GM10847 (cell line): Measurements from ENCODE around the gene RBKS.

Source experiments
- POLR2A ChIP-seq: IDR thresholded peaks from 2 replicates; pipeline ENCODE4 v1.6.1; 2011; ENCODE audit not compliant: insufficient read length; ENCODE audit errors: extremely low read depth

Gene RBKS

DNA sequence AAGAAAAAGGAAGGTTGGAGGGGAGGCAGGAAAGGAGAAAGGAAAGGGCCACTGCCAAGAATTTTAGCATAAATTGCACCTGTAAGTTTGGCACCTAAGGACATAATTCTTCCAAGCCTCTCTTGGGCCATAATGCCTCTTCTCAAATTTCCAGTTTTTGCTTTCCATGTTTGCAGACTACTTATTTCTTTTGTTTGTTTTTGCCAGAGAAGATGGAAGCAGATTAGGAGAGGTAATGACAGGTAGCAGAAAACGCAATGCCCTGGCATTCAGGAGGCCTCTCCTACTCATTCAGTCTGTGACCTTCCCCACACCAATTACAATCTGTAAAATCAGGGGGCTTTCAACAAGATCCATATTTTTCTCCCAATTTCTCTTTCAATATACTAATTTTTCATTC is 61.9 kb downstream of the RBKS start:
- no peak for TF ChIP-seq POLR2A

DNA sequence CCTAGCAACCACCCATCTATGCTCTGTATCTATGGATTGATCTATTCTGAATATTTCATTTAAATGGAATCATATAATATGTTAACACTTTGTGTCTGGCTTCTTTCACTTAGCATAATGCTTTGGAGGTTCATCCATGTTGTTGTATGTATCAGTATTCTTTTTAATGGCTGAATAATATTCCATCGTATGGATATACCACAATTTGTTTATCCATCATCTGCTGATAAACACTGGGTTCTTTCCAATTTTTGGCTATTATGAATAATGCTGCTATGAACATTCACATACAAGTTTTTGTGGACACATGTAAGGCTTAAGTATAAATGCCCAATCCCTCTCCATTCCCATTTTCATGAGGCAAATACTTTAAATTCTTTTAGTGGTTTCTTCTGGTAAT is 65.8 kb downstream of the RBKS start:
- no peak for TF ChIP-seq POLR2A

DNA sequence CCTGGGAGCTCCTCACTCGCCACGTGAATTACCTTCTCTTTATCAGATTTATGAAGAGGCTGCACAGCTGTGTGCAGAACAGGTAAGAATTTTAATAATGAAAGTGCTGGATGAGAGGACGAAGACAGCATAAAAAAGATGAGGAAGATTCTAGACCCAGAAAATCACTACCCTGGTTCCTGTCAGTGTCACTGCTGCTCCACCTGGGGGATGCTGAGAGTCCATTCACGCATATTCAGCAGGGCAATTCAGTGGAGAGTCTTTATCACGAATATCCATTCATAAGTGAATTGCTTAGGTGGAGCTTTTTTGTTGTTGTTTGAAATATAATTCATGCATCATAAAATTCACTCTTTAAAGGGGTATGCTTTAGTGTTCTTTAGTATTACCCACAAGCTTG is 66.6 kb downstream of the RBKS start:
- TF ChIP-seq POLR2A, result no peak

- TF ChIP-seq POLR2A, result no peak
Observed at GRCh38 chr2:27823135-27823534, 67.1 kb downstream of the RBKS start.

GRCh38 chr2:27822049-27822448 is 68.1 kb downstream of the RBKS start:
- no peak for TF ChIP-seq POLR2A

DNA sequence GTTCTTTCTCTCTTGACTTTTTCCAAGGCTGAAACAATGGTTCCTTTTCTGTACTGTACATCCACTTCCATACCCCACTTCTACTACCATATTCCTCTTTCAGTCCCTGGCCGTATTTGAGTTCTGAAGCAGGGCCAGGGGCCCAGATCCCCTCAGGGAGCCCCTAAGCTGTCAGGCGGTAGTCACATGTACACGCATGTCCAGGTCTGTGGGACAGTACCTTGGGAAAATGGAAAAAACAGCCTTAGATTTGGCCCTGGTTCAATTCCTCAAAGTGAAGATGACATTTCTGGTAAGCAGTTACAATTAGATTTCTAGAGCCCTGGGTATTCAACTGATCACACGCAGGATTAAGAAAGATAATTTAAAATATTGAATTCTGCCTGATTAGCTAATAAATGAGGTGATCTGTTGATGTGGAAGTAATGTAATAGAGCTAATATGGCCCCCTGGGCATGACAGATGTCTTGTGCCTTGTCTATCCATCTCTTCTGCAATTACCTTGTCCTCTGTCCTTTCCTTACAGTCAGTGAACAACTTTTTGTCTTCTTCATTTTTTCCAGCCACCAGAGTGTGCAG is 74.2 kb downstream of the RBKS start:
- TF ChIP-seq POLR2A, result no peak

- TF ChIP-seq POLR2A, result no peak
Observed at GRCh38 chr2:27814758-27815157, 75.4 kb downstream of the RBKS start.

DNA sequence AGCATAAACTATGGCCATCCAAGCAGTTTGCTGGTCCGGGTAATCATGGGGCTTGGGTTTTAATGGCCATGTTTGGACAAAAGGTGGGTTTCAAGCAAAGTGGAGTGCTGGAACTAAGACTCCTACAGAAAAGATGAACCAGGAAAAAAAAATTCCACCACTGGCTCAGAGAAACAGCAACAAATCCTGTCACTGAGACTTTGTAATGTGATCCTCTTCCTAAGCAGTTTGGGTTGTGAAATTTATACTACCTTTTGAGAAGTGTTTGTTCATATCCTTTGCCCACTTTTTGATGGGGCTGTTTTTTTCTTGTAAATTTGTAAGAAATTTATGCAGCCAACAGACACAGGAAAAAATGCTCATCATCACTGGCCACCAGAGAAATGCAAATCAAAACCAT is 78.4 kb downstream of the RBKS start:
- no peak for TF ChIP-seq POLR2A

DNA sequence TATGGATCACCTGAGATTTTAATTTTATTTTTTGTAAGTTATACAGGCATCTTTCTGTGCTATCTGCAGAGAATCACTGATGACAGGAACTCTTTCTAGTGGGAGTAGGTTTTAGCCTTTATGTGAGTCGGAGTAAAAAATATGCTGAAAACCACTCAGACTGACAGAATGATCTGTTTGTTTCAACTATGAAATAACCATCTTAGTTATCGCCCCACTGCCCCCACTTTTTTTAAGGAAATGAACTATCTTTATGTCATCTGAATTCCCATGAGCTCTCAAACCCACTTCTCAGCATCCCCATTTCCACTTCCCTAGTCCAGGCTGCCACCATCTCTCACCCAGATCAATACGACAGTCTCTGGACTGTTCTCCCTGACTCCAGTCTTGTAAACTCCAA is 79.7 kb downstream of the RBKS start:
- no peak for TF ChIP-seq POLR2A

DNA sequence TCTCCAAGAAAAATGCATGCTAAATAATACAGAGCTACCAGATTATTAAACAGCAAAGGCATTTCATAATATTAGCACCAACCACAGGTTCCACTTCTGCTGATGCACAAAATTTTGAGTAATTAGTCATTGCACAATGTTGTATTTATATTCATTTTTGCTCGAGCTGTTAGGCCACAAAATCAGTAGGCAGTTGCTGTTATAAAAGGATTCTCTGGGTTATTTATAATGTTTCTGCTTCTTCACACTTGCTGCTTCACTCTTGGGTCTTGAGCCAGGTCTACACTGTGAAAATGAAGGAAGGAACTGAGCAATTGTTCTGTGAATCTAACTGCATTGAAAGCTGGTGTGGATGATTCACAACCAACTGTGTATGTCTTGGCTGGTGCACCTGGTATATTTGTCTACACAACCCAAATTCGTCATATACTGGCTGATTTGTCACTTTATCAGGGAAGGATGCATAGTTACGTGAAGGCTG is 80.4 kb downstream of the RBKS start:
- no peak for TF ChIP-seq POLR2A

- no peak for TF ChIP-seq POLR2A
Observed at GRCh38 chr2:27808984-27809383, 81.2 kb downstream of the RBKS start.

- TF ChIP-seq POLR2A, result no peak
Observed at GRCh38 chr2:27808418-27808817, 81.8 kb downstream of the RBKS start.

DNA sequence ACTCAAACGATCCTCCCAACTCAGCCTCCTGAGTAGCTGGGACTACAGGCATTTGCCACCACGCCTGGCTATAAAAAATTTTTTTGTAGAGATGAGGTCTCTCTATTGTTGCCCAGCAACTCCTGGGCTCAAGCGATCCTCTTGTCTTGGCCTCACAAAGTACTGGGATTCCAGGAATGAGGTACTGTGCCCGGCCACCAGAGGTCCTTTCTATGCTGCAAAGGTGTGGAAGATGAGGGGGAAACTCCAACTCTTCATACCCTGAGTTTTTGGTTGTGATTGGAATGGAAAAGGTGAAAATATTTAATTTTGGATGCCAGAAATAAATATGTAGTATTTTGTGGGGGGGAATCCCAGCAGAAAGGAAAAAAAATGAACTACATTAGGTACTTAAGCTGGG is 82.7 kb downstream of the RBKS start:
- TF ChIP-seq POLR2A, result no peak

DNA sequence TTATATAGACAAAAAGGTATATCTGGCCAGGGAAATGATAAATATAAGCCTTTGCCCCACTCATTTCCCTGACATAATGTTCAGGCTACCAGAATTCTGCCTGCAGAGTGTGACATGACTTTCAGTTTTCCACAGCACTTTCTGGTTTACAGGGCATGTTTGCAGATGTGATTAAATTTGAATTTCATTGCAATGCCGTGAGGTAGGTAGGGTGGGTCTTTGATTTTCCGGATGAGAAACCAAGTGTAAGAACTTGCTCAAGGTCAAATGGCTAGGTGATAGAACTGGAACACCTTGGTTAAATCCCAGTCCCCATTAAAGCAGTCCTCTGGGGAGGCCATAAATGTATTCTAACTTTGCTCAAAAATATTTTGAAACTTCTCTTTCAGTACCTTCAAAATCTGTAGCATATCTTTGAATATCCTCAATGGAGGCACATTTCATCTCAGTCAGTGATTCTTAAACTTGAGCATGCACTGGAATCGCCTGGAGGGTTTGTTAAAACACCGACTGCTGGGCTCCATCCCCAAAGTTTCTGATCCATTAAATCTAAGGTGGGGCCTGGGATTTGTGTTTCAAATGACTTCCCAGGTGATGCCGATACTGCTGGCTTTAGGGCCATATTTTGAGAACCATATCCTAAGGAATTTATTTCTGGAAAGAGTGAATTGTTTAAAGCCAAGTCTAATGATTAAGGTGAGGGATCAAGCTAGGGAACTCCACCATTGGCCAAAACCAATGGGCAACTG is 83.7 kb downstream of the RBKS start:
- TF ChIP-seq POLR2A, result no peak

DNA sequence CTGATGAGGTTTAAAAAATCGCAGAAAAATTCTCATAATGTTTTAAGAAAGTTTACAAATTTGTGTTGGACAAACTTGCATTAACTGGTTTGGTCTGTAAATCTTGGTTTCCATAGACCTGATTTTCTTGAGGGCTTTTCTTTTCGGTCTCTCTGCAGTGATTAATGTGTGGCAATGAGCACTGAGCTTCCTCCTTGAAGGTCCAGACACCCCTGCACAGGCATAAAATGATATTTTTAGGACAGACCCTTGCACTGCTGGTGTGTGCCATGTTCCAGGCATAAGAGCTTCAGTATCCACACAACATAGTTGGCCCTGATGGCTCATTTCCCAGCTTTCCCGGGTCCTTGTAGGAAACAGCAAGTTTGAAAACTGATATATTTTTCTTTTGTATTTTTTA is 85.0 kb downstream of the RBKS start:
- TF ChIP-seq POLR2A, result no peak

- no peak for TF ChIP-seq POLR2A
Observed at GRCh38 chr2:27804146-27804545, 86.0 kb downstream of the RBKS start.

- no peak for TF ChIP-seq POLR2A
Observed at GRCh38 chr2:27803046-27803445, 87.1 kb downstream of the RBKS start.

- TF ChIP-seq POLR2A, result no peak
Observed at GRCh38 chr2:27802547-27802946, 87.6 kb downstream of the RBKS start.

DNA sequence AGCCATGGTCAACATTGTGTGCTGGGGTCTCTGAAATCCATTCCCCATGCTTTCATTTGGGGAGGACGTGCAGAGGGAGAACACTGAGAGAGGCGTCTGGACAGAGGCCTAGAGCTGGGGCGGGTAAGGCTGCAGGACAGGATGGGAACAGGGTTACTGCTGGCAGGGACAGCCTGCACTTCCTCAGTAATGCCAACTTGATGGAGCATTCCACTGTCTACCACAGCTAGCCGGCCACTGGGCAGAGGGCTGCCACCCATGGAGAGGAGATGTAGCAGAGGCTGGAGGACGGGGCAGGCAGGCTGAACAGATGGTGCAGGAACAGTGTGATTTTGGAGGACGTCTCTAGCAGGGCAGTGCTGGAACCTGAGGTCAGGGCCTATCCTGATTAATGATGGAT is 89.3 kb downstream of the RBKS start:
- TF ChIP-seq POLR2A, result no peak
